ENCODE data around the gene OR6K3.

- TF ChIP-seq, protein P1, sequence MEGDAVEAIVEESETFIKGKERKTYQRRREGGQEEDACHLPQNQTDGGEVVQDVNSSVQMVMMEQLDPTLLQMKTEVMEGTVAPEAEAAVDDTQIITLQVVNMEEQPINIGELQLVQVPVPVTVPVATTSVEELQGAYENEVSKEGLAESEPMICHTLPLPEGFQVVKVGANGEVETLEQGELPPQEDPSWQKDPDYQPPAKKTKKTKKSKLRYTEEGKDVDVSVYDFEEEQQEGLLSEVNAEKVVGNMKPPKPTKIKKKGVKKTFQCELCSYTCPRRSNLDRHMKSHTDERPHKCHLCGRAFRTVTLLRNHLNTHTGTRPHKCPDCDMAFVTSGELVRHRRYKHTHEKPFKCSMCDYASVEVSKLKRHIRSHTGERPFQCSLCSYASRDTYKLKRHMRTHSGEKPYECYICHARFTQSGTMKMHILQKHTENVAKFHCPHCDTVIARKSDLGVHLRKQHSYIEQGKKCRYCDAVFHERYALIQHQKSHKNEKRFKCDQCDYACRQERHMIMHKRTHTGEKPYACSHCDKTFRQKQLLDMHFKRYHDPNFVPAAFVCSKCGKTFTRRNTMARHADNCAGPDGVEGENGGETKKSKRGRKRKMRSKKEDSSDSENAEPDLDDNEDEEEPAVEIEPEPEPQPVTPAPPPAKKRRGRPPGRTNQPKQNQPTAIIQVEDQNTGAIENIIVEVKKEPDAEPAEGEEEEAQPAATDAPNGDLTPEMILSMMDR (conservative IDR thresholded peaks at IDR 0.05; ENCODE audit: low read length), result no peak
- TF ChIP-seq EZH2phosphoT487 (IDR thresholded peaks at IDR 0.05; ENCODE audit: borderline replicate concordance, low read depth, low read length), result no peak
Measured at GRCh38 chr1:158689110-158689509, 31.4 kb downstream of the OR6K3 start.
